Fibroblast of villous mesenchyme (primary cell): Measurements from ENCODE around the gene ARHGAP12. TPM values are rescaled to one million over a fixed set of nuclear protein-coding genes. Genes with fewer than 3 reads are reported as not detected.

Source experiments
- DNase-seq: peaks from one replicate; pipeline ENCODE4 v3.0.0-alpha.2; 2010; ENCODE audit warnings: low read depth
- H3K4me3 ChIP-seq: 2 replicates; pipeline ENCODE4 v1.5.1; 2011; ENCODE audit warnings: low read depth, mild to moderate bottlenecking, low read length
- total RNA-seq: library from RNA; depleted of rRNA; stranded (reverse); fragments of >200 nt; gene quantifications from 2 replicates; pipeline ENCODE4 v1.2.3, GENCODE V29; 2012
- TF ChIP-seq, protein P1 (sequence below): IDR thresholded peaks from 2 replicates; pipeline ENCODE4 v1.5.1; 2012; ENCODE audit warnings: low read depth, mild to moderate bottlenecking, low read length; ENCODE audit not compliant: insufficient read depth

ARHGAP12 gene
- total RNA-seq, 1 donor = 57.0 TPM

DNA sequence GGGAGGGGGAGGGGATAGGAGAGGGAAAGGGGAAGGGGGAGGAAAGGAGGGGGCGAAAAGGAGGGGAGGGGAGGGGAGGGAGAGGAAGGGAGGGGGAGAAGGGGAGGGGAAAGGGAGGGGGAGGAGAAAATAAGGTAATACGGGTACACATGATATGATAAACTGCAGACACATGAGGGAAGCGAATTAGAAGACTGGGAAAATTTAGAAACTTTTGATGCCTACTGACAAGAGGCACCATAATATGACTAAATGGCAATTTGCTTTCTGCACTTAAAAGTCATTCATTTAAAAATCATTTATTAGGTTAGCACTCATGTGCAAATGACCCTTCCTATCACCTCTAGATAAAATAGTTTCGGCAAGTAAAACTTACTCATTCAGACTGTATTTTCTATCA, 73.6 kb downstream of the ARHGAP12 start:
- no peak for DNase-seq
- no peak overlapping the region for H3K4me3 ChIP-seq
- TF ChIP-seq, protein P1, sequence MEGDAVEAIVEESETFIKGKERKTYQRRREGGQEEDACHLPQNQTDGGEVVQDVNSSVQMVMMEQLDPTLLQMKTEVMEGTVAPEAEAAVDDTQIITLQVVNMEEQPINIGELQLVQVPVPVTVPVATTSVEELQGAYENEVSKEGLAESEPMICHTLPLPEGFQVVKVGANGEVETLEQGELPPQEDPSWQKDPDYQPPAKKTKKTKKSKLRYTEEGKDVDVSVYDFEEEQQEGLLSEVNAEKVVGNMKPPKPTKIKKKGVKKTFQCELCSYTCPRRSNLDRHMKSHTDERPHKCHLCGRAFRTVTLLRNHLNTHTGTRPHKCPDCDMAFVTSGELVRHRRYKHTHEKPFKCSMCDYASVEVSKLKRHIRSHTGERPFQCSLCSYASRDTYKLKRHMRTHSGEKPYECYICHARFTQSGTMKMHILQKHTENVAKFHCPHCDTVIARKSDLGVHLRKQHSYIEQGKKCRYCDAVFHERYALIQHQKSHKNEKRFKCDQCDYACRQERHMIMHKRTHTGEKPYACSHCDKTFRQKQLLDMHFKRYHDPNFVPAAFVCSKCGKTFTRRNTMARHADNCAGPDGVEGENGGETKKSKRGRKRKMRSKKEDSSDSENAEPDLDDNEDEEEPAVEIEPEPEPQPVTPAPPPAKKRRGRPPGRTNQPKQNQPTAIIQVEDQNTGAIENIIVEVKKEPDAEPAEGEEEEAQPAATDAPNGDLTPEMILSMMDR = no peak

DNA sequence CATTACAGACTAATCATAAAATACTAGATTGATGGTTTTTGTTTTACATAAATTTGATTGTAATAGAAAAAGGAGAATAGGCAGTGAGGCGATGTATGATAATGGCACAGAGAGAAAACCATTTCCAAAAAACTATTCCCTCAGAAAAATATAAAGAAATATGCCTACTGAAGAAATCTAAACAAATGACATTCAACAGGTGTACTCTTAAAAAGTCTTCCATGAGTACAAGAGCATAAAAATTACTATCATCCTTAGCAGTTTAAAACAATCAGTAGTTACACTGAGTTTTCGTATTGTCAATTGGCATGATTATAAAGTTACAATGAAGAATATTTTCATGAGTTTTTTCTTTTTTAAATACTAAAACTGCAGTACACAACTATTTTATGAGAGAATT, 75.0 kb downstream of the ARHGAP12 start:
- DNase-seq = no peak
- no peak overlapping the region for H3K4me3 ChIP-seq
- TF ChIP-seq, protein P1 = no peak

DNA sequence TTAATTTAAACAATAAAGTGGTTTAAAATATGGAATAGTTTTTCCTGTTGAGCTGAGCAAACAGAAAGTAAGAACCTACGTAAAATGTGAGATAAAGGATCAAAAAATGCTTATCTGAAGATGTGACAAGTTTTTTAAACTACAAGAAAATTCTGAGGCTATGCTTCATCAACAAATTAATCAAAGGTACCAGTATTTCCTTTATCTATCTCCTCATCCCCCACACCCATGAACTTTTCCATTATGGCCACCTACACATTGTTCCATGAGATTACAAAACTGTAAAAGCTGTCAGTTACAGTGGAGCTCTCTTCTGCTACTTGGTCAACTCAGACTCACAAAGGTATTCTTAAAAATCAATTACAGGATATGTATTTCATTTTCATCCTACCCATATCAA, 77.4 kb downstream of the ARHGAP12 start:
- H3K4me3 ChIP-seq = no peak overlapping the region
- DNase-seq = no peak
- TF ChIP-seq, protein P1 = no peak

DNA sequence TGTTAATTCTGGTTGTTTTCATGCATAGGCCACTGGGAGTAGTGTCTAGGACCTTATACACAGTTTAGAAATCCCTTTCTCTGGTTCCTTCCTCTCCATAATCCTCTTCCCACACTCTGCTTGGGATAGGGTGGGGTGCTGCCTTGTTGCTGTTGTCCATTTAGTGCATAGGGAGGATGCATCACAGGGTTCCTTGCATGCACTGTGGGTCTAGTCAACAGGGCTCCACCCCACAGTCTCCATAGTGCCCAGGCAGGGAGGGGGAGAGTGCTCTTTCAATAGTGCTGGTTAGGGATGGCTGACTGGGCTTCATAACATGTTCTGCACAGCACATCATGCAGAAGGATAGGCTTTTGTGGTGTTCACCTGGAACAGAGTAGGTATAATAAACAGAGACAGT, 81.1 kb downstream of the ARHGAP12 start:
- TF ChIP-seq, protein P1 = no peak
- DNase-seq = no peak
- no peak overlapping the region for H3K4me3 ChIP-seq

DNA sequence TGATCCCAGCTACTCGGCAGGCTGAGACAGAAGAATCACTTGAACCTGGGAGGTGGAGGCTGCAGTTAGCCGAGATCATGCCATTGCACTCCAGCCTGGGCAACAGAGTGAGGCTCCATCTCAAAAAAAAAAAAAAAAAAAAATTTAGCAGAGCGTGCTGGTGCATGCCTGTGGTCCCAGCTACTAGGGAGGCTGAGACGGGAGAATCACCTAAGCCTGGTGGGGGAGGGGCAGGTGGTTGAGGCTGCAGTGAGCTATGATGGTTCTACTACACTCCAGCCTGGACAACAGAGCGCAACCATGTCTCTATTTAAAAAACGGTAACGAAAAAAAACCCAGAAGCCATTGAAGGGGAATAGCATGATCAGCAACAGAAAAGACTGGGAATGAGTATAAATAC, 89.9 kb downstream of the ARHGAP12 start:
- no peak for DNase-seq
- H3K4me3 ChIP-seq = no peak overlapping the region
- TF ChIP-seq, protein P1 = no peak

DNA sequence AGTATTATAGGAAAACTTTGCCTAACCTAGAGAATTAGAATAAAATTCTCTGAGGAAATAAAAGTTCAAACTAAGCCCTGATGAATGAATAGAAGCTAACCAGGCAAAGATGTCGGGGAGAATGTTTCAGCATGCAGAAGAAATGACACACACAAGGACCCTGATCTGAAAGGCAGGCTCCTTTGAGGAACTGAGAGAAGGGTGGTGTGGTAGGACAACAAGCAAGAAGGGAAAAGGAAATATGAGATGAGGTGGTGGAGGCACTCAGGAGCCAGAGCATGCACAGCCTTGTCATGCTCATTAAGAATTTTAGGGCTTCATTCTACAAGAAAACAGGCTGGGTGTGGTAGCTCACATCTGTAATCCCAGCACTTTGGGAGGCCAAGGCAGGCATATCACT, 90.6 kb downstream of the ARHGAP12 start:
- no peak overlapping the region for H3K4me3 ChIP-seq
- no peak for DNase-seq
- TF ChIP-seq, protein P1 = no peak
